Right lobe of liver (tissue), 4 donors: ENCODE results near the gene FASTKD1.

Experiments used
- CTCF ChIP-seq, 4 donors: fragments of 200-600 bp in 3 of 4; fragments of 450-650 bp in 1 of 4; IDR thresholded peaks; one replicate each; pipeline versions ENCODE4 v1.5.1 to v1.8.0; 2016 to 2022; ENCODE audit warnings: antibody characterized with exemption in 4 of 4, mild to moderate bottlenecking in 2 of 4
- POLR2A ChIP-seq: fragments of 450-650 bp; IDR thresholded peaks from one replicate; pipeline ENCODE4 v1.6.1; 2017; ENCODE audit warnings: antibody characterized with exemption, mild to moderate bottlenecking
- donor health status: DM: no; HTN: no; CAD: no.
- donor health status: DM: no; HTN: no; CAD: no.
- donor health status: DM: no; HTN: yes; CAD: no.

DNA sequence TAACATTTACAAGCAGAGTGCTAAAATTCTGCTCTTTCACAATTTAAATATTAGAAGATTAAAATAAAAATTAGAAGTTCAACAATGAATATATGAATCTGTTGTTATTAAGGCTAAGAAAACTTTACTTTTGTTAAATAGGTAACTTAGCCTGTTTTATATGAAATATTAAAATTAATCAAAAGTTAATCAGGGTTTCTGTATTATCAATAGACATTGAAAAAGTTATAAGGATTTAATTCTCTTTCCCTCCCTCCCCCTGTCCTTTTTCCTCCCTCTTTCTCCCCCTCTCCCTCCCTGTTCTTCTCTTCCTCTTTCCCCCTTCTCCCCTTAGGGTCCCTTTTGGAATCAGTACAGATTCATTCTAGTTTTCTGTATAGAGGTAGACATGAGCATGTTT is 82.3 kb downstream of the FASTKD1 start:
- TF ChIP-seq POLR2A: no peak
- TF ChIP-seq CTCF (IDR thresholded peaks at IDR 0.05): no peak
